ENCODE measurements around the gene SETD1A. TPM values are rescaled to one million over a fixed set of nuclear protein-coding genes. Genes with fewer than 3 reads are reported as not detected.

Gene SETD1A
- total and polyA plus RNA-seq, 9 of the 15 experiments (the other 6 are each of a cell fraction or from before 2014, with no cell fraction given): 0.08 to 36.0 (median 4.2) TPM

DNA sequence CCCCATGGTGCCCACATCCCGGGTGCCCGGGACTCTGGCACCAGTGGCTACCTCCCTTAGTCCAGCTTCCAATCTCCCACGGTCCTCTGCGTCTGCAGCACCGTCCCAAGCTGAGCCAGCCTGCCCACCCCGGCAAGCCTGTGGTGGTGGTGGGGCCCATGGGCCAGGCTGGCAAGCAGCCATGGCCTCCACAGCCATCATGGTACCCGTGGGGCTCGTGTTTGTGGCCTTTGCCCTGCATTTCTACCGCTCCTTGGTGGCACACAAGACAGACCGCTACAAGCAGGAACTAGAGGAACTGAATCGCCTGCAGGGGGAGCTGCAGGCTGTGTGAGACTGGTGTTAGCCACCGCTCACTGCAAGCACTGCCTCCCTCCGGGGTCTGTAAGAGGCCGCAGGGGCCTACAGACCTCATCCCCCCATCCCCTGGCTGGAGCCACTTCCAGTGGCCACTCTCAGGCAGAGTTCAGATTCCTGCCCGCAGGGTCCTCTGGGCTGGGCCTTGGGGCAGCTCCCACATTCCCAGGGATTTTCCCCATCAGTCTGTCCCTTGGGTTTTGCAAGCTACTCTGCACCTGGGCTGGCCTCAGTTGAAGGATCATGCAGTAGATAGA lies 3.9 kb upstream of the SETD1A start (continued):
- TF ChIP-seq, protein P1, sequence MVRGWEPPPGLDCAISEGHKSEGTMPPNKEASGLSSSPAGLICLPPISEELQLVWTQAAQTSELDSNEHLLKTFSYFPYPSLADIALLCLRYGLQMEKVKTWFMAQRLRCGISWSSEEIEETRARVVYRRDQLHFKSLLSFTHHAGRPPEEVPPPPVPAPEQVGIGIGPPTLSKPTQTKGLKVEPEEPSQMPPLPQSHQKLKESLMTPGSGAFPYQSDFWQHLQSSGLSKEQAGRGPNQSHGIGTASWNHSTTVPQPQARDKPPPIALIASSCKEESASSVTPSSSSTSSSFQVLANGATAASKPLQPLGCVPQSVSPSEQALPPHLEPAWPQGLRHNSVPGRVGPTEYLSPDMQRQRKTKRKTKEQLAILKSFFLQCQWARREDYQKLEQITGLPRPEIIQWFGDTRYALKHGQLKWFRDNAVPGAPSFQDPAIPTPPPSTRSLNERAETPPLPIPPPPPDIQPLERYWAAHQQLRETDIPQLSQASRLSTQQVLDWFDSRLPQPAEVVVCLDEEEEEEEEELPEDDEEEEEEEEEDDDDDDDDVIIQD (CRISPR knock-in tag; IDR thresholded peaks at IDR 0.05): no peak
- peak; percentile 68; the same call in 1 of the 2 replicates for TF ChIP-seq MTA3 (IDR thresholded peaks at IDR 0.05; ENCODE audit: borderline replicate concordance)
- 0 out of 2 replicates have a peak, but pooled peaks have one; percentile 16 for TF ChIP-seq SMARCE1 (IDR thresholded peaks at IDR 0.05)
- peak; percentile 72 for TF ChIP-seq POLR2AphosphoS2 (IDR thresholded peaks at IDR 0.05; ENCODE audit: low read length)
- no peak for TF ChIP-seq BRD4 (IDR thresholded peaks at IDR 0.05)
- TF ChIP-seq, protein P2, sequence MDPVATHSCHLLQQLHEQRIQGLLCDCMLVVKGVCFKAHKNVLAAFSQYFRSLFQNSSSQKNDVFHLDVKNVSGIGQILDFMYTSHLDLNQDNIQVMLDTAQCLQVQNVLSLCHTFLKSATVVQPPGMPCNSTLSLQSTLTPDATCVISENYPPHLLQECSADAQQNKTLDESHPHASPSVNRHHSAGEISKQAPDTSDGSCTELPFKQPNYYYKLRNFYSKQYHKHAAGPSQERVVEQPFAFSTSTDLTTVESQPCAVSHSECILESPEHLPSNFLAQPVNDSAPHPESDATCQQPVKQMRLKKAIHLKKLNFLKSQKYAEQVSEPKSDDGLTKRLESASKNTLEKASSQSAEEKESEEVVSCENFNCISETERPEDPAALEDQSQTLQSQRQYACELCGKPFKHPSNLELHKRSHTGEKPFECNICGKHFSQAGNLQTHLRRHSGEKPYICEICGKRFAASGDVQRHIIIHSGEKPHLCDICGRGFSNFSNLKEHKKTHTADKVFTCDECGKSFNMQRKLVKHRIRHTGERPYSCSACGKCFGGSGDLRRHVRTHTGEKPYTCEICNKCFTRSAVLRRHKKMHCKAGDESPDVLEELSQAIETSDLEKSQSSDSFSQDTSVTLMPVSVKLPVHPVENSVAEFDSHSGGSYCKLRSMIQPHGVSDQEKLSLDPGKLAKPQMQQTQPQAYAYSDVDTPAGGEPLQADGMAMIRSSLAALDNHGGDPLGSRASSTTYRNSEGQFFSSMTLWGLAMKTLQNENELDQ (CRISPR knock-in tag; IDR thresholded peaks at IDR 0.05; ENCODE audit: borderline replicate concordance): no peak
- no peak for TF ChIP-seq HIVEP1 (CRISPR knock-in tag; IDR thresholded peaks at IDR 0.05)
- peak; percentile 51 for TF ChIP-seq HMGN3 (IDR thresholded peaks at IDR 0.05; ENCODE audit: borderline replicate concordance, extremely low read depth, insufficient read length, low read depth, low read length)
- TF ChIP-seq RAD21 (CRISPR knock-in tag; conservative IDR thresholded peaks at IDR 0.05 in 1 of 2, IDR thresholded peaks at IDR 0.05 in 1 of 2): peak; percentile 34 to 68; a peak in 3 of 4 replicates
- TF ChIP-seq ERF (CRISPR knock-in tag; IDR thresholded peaks at IDR 0.05): 0 out of 2 replicates have a peak, but pooled peaks have one; percentile 30
- no peak for TF ChIP-seq TBP (optimal IDR thresholded peaks at IDR 0.05; ENCODE audit: low read depth, low read length)
